ENCODE data around the gene BICD1. TPM values are rescaled to one million over a fixed set of nuclear protein-coding genes. Genes with fewer than 3 reads are reported as not detected.

Gene BICD1
- total RNA-seq, 1 experiment from 2014 or later: 9.2 TPM

- no peak for TF ChIP-seq EZH2 (IDR thresholded peaks at IDR 0.05; ENCODE audit: low read length, unreplicated experiment)
- no peak for TF ChIP-seq CTCF (conservative IDR thresholded peaks at IDR 0.05; ENCODE audit: low read depth, low read length)
- TF ChIP-seq EZH2phosphoT487 (IDR thresholded peaks at IDR 0.05; ENCODE audit: borderline replicate concordance, low read length): no peak
- Histone ChIP-seq H3F3A (ENCODE audit: low read length, unreplicated experiment) (no peaks in the 10 kb centered on the region), H2AFZ (ENCODE audit: low read length) (no peak overlapping the region), H3K36me3 (ENCODE audit: low read depth, low read length) (no peaks in the 10 kb centered on the region), H4K20me1 (ENCODE audit: low read length) (no peaks in the 10 kb centered on the region), H3K4me1 (ENCODE audit: insufficient read depth, low read length) (0 out of 2 replicates have a peak, but pooled peaks cover 3% of the 10 kb centered on the region), H3K9me2 (replicated peaks; ENCODE audit: low read length) (no peaks in the 10 kb centered on the region), H3K27ac (ENCODE audit: low read length) (no peak overlapping the region), H3K4me2 (ENCODE audit: low read length) (no peak overlapping the region), H3K79me2 (ENCODE audit: low read length) (no peaks in the 10 kb centered on the region), H3K9ac (ENCODE audit: low read length) (no peak overlapping the region), H3K4me3 (ENCODE audit: low read length) (no peak overlapping the region), H3K27me3 (ENCODE audit: low read length) (no peaks in the 10 kb centered on the region), H3K9me3 (ENCODE audit: low read length) (no peaks in the 10 kb centered on the region)
- ATAC-seq (no peak), DNase-seq (no peak)
- CTCF ChIA-PET: no interaction called here
- POLR2A ChIA-PET (ENCODE audit: unreplicated experiment): no interaction called here
- BruUV-seq (replicated peaks): no TSS peak
- intact Hi-C loops (cut with micrococcal nuclease): no loop called here
Observed at GRCh38 chr12:32332446-32332845, 225.8 kb downstream of the BICD1 start.

GRCh38 chr12:32334371-32334777, 227.7 kb downstream of the BICD1 start:
- Histone ChIP-seq H2AFZ (ENCODE audit: low read length) (no peak overlapping the region), H3K27me3 (ENCODE audit: low read length) (no peaks in the 10 kb centered on the region), H3K4me2 (ENCODE audit: low read length) (no peak overlapping the region), H4K20me1 (ENCODE audit: low read length) (no peaks in the 10 kb centered on the region), H3K4me3 (ENCODE audit: low read length) (no peak overlapping the region), H3K9me2 (replicated peaks; ENCODE audit: low read length) (no peaks in the 10 kb centered on the region), H3K4me1 (ENCODE audit: insufficient read depth, low read length) (0 out of 2 replicates have a peak, but pooled peaks cover 3% of the 10 kb centered on the region), H3F3A (ENCODE audit: low read length, unreplicated experiment) (no peaks in the 10 kb centered on the region), H3K27ac (ENCODE audit: low read length) (no peak overlapping the region), H3K79me2 (ENCODE audit: low read length) (no peaks in the 10 kb centered on the region), H3K9ac (ENCODE audit: low read length) (no peak overlapping the region), H3K36me3 (ENCODE audit: low read depth, low read length) (no peaks in the 10 kb centered on the region), H3K9me3 (ENCODE audit: low read length) (no peaks in the 10 kb centered on the region)
- no peak for ATAC-seq
- no peak for DNase-seq
- ChIA-PET CTCF (no interaction called here), POLR2A (ENCODE audit: unreplicated experiment) (interaction anchor here (0.6 kb wide), 1 partner anchor 1407 kb away, joined by 5 read pairs; no protein-coding TSS in a partner anchor)
- intact Hi-C loops (cut with micrococcal nuclease): no loop called here
- BruUV-seq (replicated peaks): no TSS peak
- TF ChIP-seq CTCF (conservative IDR thresholded peaks at IDR 0.05; ENCODE audit: low read depth, low read length) (no peak), EZH2phosphoT487 (IDR thresholded peaks at IDR 0.05; ENCODE audit: borderline replicate concordance, low read length) (no peak), EZH2 (IDR thresholded peaks at IDR 0.05; ENCODE audit: low read length, unreplicated experiment) (no peak)

- ChIA-PET POLR2A (ENCODE audit: unreplicated experiment) (no interaction called here), CTCF (interaction anchor here (0.6 kb wide), 1 partner anchor 683 kb away, joined by 8 read pairs; no protein-coding TSS in a partner anchor)
- TF ChIP-seq EZH2 (IDR thresholded peaks at IDR 0.05; ENCODE audit: low read length, unreplicated experiment): no peak
- no peak for TF ChIP-seq EZH2phosphoT487 (IDR thresholded peaks at IDR 0.05; ENCODE audit: borderline replicate concordance, low read length)
- TF ChIP-seq CTCF (conservative IDR thresholded peaks at IDR 0.05; ENCODE audit: low read depth, low read length): no peak
Observed at GRCh38 chr12:32336261-32336660, 229.6 kb downstream of the BICD1 start.

More at GRCh38 chr12:32336261-32336660, 229.6 kb downstream of the BICD1 start:
- H3K79me2 ChIP-seq (ENCODE audit: low read length): no peaks in the 10 kb centered on the region
- 0 out of 2 replicates have a peak, but pooled peaks cover under 1% of the 10 kb centered on the region for H3K4me1 ChIP-seq (ENCODE audit: insufficient read depth, low read length)
- H3K9ac ChIP-seq (ENCODE audit: low read length): no peak overlapping the region
- no peaks in the 10 kb centered on the region for H4K20me1 ChIP-seq (ENCODE audit: low read length)
- ATAC-seq: no peak
- no peaks in the 10 kb centered on the region for H3K36me3 ChIP-seq (ENCODE audit: low read depth, low read length)
- no peak overlapping the region for H2AFZ ChIP-seq (ENCODE audit: low read length)
- no peak overlapping the region for H3K4me3 ChIP-seq (ENCODE audit: low read length)
- no peak overlapping the region for H3K27ac ChIP-seq (ENCODE audit: low read length)
- no peaks in the 10 kb centered on the region for H3K9me2 ChIP-seq (replicated peaks; ENCODE audit: low read length)
- H3K4me2 ChIP-seq (ENCODE audit: low read length): no peak overlapping the region
- intact Hi-C loops (cut with micrococcal nuclease): no loop called here
- H3K27me3 ChIP-seq (ENCODE audit: low read length): no peaks in the 10 kb centered on the region
- DNase-seq: no peak
- no peaks in the 10 kb centered on the region for H3K9me3 ChIP-seq (ENCODE audit: low read length)
- no TSS peak for BruUV-seq (replicated peaks)
- no peaks in the 10 kb centered on the region for H3F3A ChIP-seq (ENCODE audit: low read length, unreplicated experiment)
